Measurements from ENCODE around the gene MID2. TPM values are rescaled to one million over a fixed set of nuclear protein-coding genes. Genes with fewer than 3 reads are reported as not detected.
A peak's percentile ranks its signal among the peaks of the same experiment; 100 is the strongest.
"Not testable (repeated sequence)": the region's sequence is repeated elsewhere in the genome, so short reads cannot be mapped to it uniquely, and the experiment has no call there.

The MID2 gene
- total RNA-seq, 1 donor from 2014 or later: 11.0 TPM

- no peak overlapping the region for H3K4me3 ChIP-seq (ENCODE audit: low read depth, low read length)
- DNase-seq (ENCODE audit: low read depth): no peak
- TF ChIP-seq, protein P1, sequence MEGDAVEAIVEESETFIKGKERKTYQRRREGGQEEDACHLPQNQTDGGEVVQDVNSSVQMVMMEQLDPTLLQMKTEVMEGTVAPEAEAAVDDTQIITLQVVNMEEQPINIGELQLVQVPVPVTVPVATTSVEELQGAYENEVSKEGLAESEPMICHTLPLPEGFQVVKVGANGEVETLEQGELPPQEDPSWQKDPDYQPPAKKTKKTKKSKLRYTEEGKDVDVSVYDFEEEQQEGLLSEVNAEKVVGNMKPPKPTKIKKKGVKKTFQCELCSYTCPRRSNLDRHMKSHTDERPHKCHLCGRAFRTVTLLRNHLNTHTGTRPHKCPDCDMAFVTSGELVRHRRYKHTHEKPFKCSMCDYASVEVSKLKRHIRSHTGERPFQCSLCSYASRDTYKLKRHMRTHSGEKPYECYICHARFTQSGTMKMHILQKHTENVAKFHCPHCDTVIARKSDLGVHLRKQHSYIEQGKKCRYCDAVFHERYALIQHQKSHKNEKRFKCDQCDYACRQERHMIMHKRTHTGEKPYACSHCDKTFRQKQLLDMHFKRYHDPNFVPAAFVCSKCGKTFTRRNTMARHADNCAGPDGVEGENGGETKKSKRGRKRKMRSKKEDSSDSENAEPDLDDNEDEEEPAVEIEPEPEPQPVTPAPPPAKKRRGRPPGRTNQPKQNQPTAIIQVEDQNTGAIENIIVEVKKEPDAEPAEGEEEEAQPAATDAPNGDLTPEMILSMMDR (conservative IDR thresholded peaks at IDR 0.05; ENCODE audit: low read depth, low read length): no peak
Observed at GRCh38 chrX:107805179-107805578, 20.5 kb upstream of the MID2 start.

GRCh38 chrX:107810053-107810452 is 15.6 kb upstream of the MID2 start:
- H3K4me3 ChIP-seq (ENCODE audit: low read depth, low read length); DNase-seq (ENCODE audit: low read depth): not testable (repeated sequence)

DNA sequence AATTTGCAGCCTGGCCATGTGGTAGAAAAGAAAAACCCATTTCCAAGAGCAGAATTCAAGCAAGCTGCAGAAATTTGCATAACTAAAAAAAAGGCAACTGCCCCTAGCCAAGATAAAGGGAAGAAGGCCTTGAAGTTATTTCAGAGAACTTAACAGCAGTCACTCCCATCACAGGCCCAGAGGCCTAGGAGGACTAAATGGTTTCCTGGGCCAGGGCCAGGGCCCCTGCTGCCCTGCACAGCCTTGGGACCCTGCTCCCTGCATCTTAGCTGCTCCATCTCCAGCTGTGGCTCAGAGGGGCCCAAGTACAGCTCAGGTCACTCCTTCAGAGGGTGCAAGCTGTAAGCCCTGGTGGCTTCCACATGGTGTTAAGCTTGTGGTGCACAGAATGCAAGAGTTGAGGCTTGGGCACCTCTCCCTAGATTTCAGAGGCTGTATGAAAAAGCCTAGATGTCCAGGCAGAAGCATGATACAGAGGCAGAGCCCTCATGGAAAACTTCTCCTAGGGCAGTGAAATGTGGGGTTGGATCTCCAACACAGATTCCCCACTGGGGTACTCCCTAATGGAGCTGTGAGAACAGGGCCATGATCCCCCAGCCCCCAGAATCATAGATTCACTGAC is 6.7 kb upstream of the MID2 start:
- TF ChIP-seq, protein P1 (conservative IDR thresholded peaks at IDR 0.05; ENCODE audit: low read depth, low read length): no peak
- DNase-seq (ENCODE audit: low read depth): no peak

GRCh38 chrX:107823042-107823441 is 2.6 kb upstream of the MID2 start:
- TF ChIP-seq, protein P1 (conservative IDR thresholded peaks at IDR 0.05; ENCODE audit: low read depth, low read length): no peak
- no peak for DNase-seq (ENCODE audit: low read depth)
- H3K4me3 ChIP-seq (ENCODE audit: low read depth, low read length): no peak overlapping the region

More for the DNA sequence above, 6.7 kb upstream of the MID2 start:
- no peak overlapping the region for H3K4me3 ChIP-seq (ENCODE audit: low read depth, low read length)

DNA sequence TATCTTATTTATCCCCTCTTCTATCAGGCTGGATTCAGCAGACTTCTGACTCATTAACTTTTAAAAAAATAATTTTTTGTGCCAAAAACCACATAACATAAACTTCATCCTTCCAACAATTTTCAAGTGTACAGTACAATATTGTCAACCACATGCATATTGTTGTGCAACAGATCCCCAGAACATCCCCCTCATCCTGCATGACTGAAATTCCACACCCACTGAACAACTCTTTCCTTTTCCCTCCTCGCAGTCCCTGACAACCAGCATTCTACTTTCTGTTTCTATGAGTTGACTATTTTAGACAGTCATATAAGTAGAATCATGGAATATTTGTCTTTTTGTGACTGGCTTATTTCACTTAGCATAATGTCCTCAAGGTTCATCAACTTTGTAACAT is 2.2 kb upstream of the MID2 start:
- DNase-seq (ENCODE audit: low read depth): no peak
- no peak overlapping the region for H3K4me3 ChIP-seq (ENCODE audit: low read depth, low read length)
- TF ChIP-seq, protein P1 (conservative IDR thresholded peaks at IDR 0.05; ENCODE audit: low read depth, low read length): no peak

GRCh38 chrX:107826238-107827029 is 768 bp downstream of the MID2 start:
- H3K4me3 ChIP-seq (ENCODE audit: low read depth, low read length): peak overlapping the region; percentile 62
- TF ChIP-seq, protein P1 (conservative IDR thresholded peaks at IDR 0.05; ENCODE audit: low read depth, low read length): no peak
- DNase-seq (ENCODE audit: low read depth): no peak

DNA sequence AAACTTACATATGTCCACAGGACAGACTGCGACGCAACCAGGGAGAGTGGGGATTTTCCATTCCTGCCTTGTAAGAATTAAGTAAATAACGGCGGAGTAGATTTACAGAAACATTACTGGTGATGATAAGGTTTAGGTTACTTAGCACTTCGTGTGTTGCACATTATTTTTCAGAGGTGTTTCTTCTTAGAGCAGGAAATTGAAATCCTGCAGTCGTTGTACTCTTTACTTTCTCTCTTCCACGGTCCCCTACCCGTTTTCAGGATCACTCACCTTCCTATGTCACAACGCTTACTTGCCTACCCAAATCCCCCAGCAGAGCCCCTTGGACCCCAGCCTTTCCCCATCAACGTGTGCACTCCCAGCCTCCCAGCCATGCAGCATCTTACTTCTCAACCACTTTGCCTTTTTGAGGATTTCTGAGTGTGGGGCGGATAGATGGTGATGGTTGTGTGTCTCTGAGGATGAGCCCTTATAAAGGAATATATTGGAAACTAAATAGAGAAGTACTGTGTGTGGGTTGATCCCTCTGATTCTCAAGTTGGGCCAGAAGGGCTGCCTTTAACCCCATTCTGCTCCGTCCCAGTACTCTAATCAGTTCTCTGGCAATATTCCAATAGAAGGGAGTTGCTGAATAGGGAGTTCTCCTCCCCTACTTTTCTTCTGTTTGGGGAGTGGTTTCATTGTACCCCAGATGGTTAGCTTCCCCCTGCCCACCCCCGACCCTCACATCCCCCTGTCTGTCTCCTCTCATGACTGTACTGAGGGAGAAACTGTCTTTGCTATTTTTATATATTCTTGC is 1.6 kb downstream of the MID2 start:
- peak overlapping the region; percentile 62 for H3K4me3 ChIP-seq (ENCODE audit: low read depth, low read length)
- TF ChIP-seq, protein P1 (conservative IDR thresholded peaks at IDR 0.05; ENCODE audit: low read depth, low read length): no peak
- DNase-seq (ENCODE audit: low read depth): no peak

Data from epithelial cell of proximal tubule (primary cell).